ENCODE data around the gene SCO1.

DNA sequence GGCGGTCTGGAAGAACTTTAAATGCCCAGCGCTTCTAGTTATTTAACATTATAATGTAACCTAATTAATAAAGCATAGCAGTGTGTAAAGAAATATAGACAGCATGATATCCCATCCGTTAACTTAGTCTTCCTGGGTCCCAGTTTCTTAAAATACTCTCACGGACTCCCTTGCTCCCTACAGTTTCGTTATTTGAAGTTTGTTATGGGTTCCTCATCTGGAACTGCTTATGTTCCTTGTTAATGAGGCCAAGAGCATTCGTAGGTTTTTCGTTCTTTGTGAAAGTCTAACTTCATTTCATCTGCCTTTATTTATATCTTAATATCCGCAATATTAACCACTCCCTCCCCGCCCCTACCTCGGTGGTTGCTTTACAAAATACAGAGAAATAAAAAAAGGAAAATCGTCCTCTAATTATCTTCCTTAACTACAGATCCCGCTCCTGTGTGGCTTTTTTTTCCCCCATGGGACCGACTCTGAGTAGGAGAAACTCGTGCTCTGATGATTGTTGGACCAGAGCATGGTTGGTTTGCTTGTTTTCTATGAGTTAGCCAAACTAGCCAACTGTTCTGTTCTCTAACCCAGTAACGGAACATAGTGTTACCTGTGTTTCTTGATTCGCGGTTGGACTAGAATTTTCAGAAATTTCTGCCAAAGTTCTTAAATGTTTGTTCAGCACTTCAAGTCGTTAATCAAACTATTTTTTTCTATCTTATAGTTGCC lies 924 bp upstream of the SCO1 start:
- no peak for TF ChIP-seq POLR2A (IDR thresholded peaks at IDR 0.05; ENCODE audit: low read depth, low read length)
- TF ChIP-seq POLR2AphosphoS5 (IDR thresholded peaks at IDR 0.05; ENCODE audit: low read depth, low read length) = no peak
- TF ChIP-seq TAF1 (IDR thresholded peaks at IDR 0.05; ENCODE audit: borderline replicate concordance, low read depth, low read length) = no peak
